Upper lobe of left lung (tissue), 4 donors: Measurements from ENCODE around the gene PTPRD.

ENCODE experiments used
- CTCF ChIP-seq, 6 experiments: fragments of 450-650 bp in 4 of 6; fragments of 200-600 bp in 2 of 6; sonication (generic) in 2 of 6; IDR thresholded peaks; one replicate each; pipeline ENCODE4 v1.5.1; 2016 to 2019; ENCODE audit warnings: antibody characterized with exemption in 6 of 6
- POLR2A ChIP-seq, 4 donors: fragments of 450-650 bp; IDR thresholded peaks; one replicate each; pipeline ENCODE4 v1.5.1; 2016 to 2017; ENCODE audit warnings: antibody characterized with exemption in 4 of 4, mild to moderate bottlenecking in 2 of 4

- TF ChIP-seq POLR2A (IDR thresholded peaks at IDR 0.05) (no peak), CTCF (IDR thresholded peaks at IDR 0.05) (no peak)
Observed at GRCh38 chr9:8651070-8651845, 1961.5 kb downstream of the PTPRD start.
